H1 (cell line): Measurements from ENCODE around the gene ARFGEF3.

ENCODE experiments used
- BCL11A ChIP-seq, 2 experiments: IDR thresholded peaks; one replicate each; pipeline ENCODE4 v1.6.1; 2011; ENCODE audit warnings: low read depth in 2 of 2, low read length in 2 of 2, mild to moderate bottlenecking in 2 of 2
- CTCF ChIP-seq, 3 experiments: IDR thresholded peaks; 1 replicate in 2 of 3; 2 replicates in 1 of 3; pipeline versions ENCODE4 v1.5.1 to v1.6.1; 2011; ENCODE audit warnings: low read length in 3 of 3, mild to moderate bottlenecking in 3 of 3, inconsistent platforms in 2 of 3, low read depth in 1 of 3, moderate library complexity in 1 of 3; ENCODE audit not compliant: insufficient read depth in 1 of 3; ENCODE audit errors: control extremely low read depth in 1 of 3
- GTF2F1 ChIP-seq: IDR thresholded peaks from 2 replicates; pipeline ENCODE4 v1.6.1; 2012; ENCODE audit warnings: low read depth, low read length, improper control_type of control experiment, borderline replicate concordance

- TF ChIP-seq BCL11A (IDR thresholded peaks at IDR 0.05; ENCODE audit: low read depth in 2 of 2, low read length in 2 of 2), result no peak
- no peak for TF ChIP-seq GTF2F1
- no peak for TF ChIP-seq CTCF (IDR thresholded peaks at IDR 0.05; ENCODE audit: control extremely low read depth in 1 of 3, insufficient read depth in 1 of 3, low read depth in 1 of 3, low read length in 3 of 3)
Measured at GRCh38 chr6:138377844-138378243, 216.1 kb downstream of the ARFGEF3 start, which contains the start of gene SMIM28.
